HEK293T (cell line): ENCODE results near the gene FBXO33.

ENCODE experiments used
- CTBP1 ChIP-seq: fragments of 450-650 bp; IDR thresholded peaks from 2 replicates; pipeline ENCODE4 v1.6.1; 2016; ENCODE audit warnings: borderline replicate concordance
- TARDBP ChIP-seq: fragments of 450-650 bp; IDR thresholded peaks from 2 replicates; pipeline ENCODE4 v1.6.1; 2016

- no peak for TF ChIP-seq CTBP1
- TF ChIP-seq TARDBP: no peak
Observed at GRCh38 chr14:39469094-39469710, 37.0 kb upstream of the FBXO33 start.
